Uterus (tissue), 2 donors: ENCODE results near the gene SUPT20H.

Experiments used
- CTCF ChIP-seq, 4 experiments: fragments of 200-600 bp in 2 of 4; fragments of 450-650 bp in 2 of 4; sonication (generic) in 2 of 4; IDR thresholded peaks; one replicate each; pipeline ENCODE4 v1.5.1; 2016 to 2019; ENCODE audit warnings: antibody characterized with exemption in 4 of 4, mild to moderate bottlenecking in 2 of 4, moderate library complexity in 1 of 4
- POLR2A ChIP-seq, 2 donors: fragments of 450-650 bp; IDR thresholded peaks; one replicate each; pipeline ENCODE4 v1.6.1; 2016; ENCODE audit warnings: antibody characterized with exemption in 2 of 2, mild to moderate bottlenecking in 1 of 2, moderate library complexity in 1 of 2

GRCh38 chr13:37107456-37107855, 48.0 kb upstream of the SUPT20H start:
- no peak for TF ChIP-seq CTCF (IDR thresholded peaks at IDR 0.05)
- TF ChIP-seq POLR2A (IDR thresholded peaks at IDR 0.05), result no peak
